Subcutaneous abdominal adipose tissue (tissue), 5 donors: ENCODE measurements around the gene GBE1.

Experiments
- H3K27ac ChIP-seq: one replicate; pipeline ENCODE4 v1.7.0; 2013; ENCODE audit warnings: low read depth, mild to moderate bottlenecking, inconsistent platforms, low read length, moderate library complexity
- H3K27me3 ChIP-seq, 5 donors: one replicate each; pipeline ENCODE4 v1.7.0; 2013; ENCODE audit warnings: low read length in 5 of 5, inconsistent platforms in 1 of 5; ENCODE audit not compliant: control insufficient read depth in 5 of 5, insufficient read depth in 4 of 5
- H3K36me3 ChIP-seq, 5 donors: one replicate each; pipeline ENCODE4 v1.7.0; 2013; ENCODE audit warnings: low read length in 5 of 5; ENCODE audit not compliant: control insufficient read depth in 5 of 5, insufficient read depth in 5 of 5
- H3K4me1 ChIP-seq, 5 donors: one replicate each; pipeline ENCODE4 v1.7.0; 2013; ENCODE audit warnings: low read length in 5 of 5, mild to moderate bottlenecking in 3 of 5, moderate library complexity in 1 of 5; ENCODE audit not compliant: control insufficient read depth in 5 of 5, insufficient read depth in 5 of 5
- H3K4me3 ChIP-seq, 5 donors: one replicate each; pipeline ENCODE4 v1.7.0; 2013; ENCODE audit warnings: low read length in 5 of 5, low read depth in 1 of 5
- H3K9ac ChIP-seq, 5 donors: one replicate each; pipeline ENCODE4 v1.7.0; 2013; ENCODE audit warnings: low read length in 5 of 5, mild to moderate bottlenecking in 4 of 5, moderate library complexity in 3 of 5
- H3K9me3 ChIP-seq, 5 donors: one replicate each; pipeline ENCODE4 v1.7.0; 2013; ENCODE audit warnings: low read length in 5 of 5; ENCODE audit not compliant: control insufficient read depth in 5 of 5
- donor health status: healthy.
- donor health status: healthy.
- donor health status: healthy.
- donor health status: healthy.
- donor health status: healthy.

The GBE1 gene

DNA sequence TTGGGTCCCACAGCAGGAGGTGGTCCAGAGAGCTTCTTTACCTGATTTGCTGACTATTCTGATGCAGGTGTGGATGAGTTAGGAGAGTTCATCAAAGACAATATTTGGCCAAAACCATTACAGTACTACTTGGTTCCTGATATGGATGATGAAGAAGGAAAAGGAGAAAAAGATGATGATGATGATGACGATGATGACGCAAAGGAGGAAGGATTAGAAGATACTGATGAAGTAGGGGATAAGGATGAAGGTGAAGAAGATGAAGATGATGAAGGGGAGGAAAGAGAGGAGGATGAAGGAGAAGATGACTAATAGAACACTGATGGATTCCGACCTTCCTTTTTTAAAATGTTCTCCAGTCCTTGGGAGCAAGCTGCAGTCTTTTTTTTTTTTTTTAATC is 148.7 kb downstream of the GBE1 start:
- Histone ChIP-seq H3K4me3 (no peak overlapping the region), H3K27ac (no peak overlapping the region), H3K27me3 (no peaks in the 10 kb centered on the region), H3K4me1 (peaks cover 0 to 10% (median 0%) of the 10 kb centered on the region in 5 donors), H3K9ac (no peak overlapping the region), H3K9me3 (no peaks in the 10 kb centered on the region), H3K36me3 (peaks cover 5 to 19% (median 10%) of the 10 kb centered on the region in 5 donors)

GRCh38 chr3:81602781-81603180 is 158.7 kb downstream of the GBE1 start:
- peak overlapping the region; percentile 43 for H3K27ac ChIP-seq
- peaks cover 0 to 15% (median 8%) of the 10 kb centered on the region in 5 donors for H3K4me1 ChIP-seq
- no peak overlapping the region for H3K9ac ChIP-seq
- peaks cover 0 to 2% (median 0%) of the 10 kb centered on the region in 5 donors for H3K36me3 ChIP-seq
- H3K4me3 ChIP-seq = no peak overlapping the region
- no peaks in the 10 kb centered on the region for H3K27me3 ChIP-seq
- no peaks in the 10 kb centered on the region for H3K9me3 ChIP-seq

- H3K36me3 ChIP-seq = peaks cover 0 to 2% (median 0%) of the 10 kb centered on the region in 5 donors
- peak overlapping the region; percentile 43 for H3K27ac ChIP-seq
- H3K4me1 ChIP-seq = peaks cover 0 to 15% (median 8%) of the 10 kb centered on the region in 5 donors
- no peak overlapping the region for H3K9ac ChIP-seq
- no peaks in the 10 kb centered on the region for H3K27me3 ChIP-seq
- H3K9me3 ChIP-seq = no peaks in the 10 kb centered on the region
- no peak overlapping the region for H3K4me3 ChIP-seq
These were observed 159.6 kb downstream of the GBE1 start for GRCh38 chr3:81601707-81602305.

DNA sequence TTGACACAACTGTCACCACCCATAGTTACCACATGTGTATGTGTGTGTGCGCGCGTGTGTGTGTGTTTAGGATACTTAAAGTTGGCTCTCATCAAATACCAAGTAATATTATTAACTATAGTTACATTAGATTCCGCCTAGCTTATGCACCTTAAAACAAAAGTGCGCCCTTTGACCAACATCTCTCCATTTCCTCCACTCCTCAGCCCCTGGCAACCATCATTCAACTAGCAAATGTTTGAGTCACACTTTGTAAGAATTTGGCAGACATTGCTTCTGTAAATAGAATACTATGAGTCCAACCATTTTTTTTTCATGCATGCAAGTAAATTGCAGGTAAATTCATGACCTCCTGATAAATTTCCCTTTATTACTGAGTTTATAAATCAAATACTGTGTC is 169.3 kb downstream of the GBE1 start:
- Histone ChIP-seq H3K4me3 (no peak overlapping the region), H3K9me3 (no peaks in the 10 kb centered on the region), H3K27me3 (no peaks in the 10 kb centered on the region), H3K36me3 (peaks cover 11 to 44% (median 12%) of the 10 kb centered on the region in 5 donors), H3K27ac (no peak overlapping the region), H3K4me1 (no peaks in the 10 kb centered on the region), H3K9ac (no peak overlapping the region)

GRCh38 chr3:81585937-81586336 is 175.5 kb downstream of the GBE1 start:
- Histone ChIP-seq H3K27me3 (no peaks in the 10 kb centered on the region), H3K4me3 (no peak overlapping the region), H3K9me3 (no peaks in the 10 kb centered on the region), H3K9ac (no peak overlapping the region), H3K36me3 (peaks cover 11 to 44% (median 13%) of the 10 kb centered on the region in 5 donors), H3K27ac (no peak overlapping the region), H3K4me1 (no peaks in the 10 kb centered on the region)

DNA sequence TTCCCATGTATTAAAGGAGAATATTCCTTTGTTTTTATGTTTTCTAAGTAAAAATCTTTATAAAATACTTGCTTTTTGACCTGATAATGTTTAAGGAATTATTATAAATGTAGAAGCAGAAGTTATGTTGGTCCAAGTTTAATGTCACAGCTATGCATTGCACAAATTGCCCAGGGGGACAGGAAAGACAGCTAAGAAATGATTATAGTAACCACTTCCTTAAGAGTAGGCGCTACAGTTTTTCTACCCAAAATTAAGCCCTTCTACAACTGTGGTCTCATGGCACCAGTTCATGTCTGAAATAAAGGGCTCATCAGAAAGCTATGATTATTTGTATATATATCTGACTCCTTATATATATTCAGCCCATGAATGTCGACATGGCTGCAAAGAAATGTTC is 176.4 kb downstream of the GBE1 start:
- Histone ChIP-seq H3K4me3 (no peak overlapping the region), H3K27me3 (no peaks in the 10 kb centered on the region), H3K9ac (no peak overlapping the region), H3K4me1 (peaks cover 0 to 4% (median 0%) of the 10 kb centered on the region in 5 donors), H3K27ac (no peak overlapping the region), H3K9me3 (no peaks in the 10 kb centered on the region), H3K36me3 (peaks cover 8 to 36% (median 14%) of the 10 kb centered on the region in 5 donors)

DNA sequence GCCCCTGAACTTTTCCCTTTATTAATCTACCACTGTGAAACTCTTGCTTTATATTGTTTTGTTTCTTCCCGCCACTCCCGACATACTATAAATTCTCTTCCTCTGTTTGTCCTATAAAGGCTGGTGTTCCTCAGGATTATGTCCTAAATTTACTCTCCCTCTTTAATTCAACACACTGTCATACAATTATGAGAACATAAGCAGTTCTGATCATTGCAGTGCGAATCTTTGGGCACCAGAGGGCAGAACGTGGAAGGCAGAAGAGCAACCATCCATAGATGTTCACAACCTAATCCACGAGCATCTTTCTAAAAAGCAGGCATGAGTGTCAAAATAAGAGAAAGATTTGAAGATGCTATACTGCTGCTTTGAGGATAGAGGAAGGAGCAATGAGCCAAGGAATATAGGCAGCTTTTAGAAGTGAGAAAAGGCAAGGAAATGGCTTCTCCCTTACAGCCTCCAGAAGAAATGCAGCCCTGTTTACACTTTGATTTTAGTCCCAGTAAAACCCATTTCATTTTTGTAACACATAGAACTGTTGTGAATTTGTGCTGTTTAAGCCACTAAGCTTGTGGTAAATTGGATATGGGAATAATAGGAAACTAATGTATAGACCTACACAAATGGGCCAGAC is 179.4 kb downstream of the GBE1 start:
- Histone ChIP-seq H3K27me3 (no peaks in the 10 kb centered on the region), H3K9me3 (no peaks in the 10 kb centered on the region), H3K36me3 (peaks cover 11 to 29% (median 27%) of the 10 kb centered on the region in 5 donors), H3K27ac (no peak overlapping the region), H3K4me3 (no peak overlapping the region), H3K9ac (no peak overlapping the region), H3K4me1 (peaks cover 0 to 4% (median 0%) of the 10 kb centered on the region in 5 donors)

DNA sequence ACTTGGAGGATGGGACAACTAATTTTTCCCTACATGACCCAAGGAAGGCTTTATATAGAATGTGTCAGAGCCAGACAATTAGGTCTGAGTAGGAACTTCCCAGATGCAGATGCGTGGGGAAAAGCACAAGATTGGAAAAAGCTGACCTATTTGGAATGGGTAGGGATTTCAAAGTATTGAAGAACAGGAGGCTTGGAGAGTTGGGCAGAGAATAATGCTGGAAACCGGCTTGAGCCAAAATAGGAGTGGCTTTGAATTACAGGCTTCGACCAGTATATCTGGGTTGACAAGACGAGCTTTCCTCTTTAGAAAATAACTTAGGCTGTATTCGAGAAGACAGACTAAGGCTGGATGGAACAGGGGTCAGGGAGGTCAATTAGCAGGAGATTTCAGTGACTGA is 181.1 kb downstream of the GBE1 start:
- Histone ChIP-seq H3K27me3 (no peaks in the 10 kb centered on the region), H3K36me3 (peaks cover 11 to 29% (median 17%) of the 10 kb centered on the region in 5 donors), H3K9me3 (no peaks in the 10 kb centered on the region), H3K9ac (no peak overlapping the region), H3K4me3 (no peak overlapping the region), H3K4me1 (peaks cover 0 to 4% (median 0%) of the 10 kb centered on the region in 5 donors), H3K27ac (no peak overlapping the region)

GRCh38 chr3:81579744-81580143 is 181.7 kb downstream of the GBE1 start:
- no peaks in the 10 kb centered on the region for H3K9me3 ChIP-seq
- peaks cover 0 to 4% (median 0%) of the 10 kb centered on the region in 5 donors for H3K4me1 ChIP-seq
- H3K4me3 ChIP-seq = no peak overlapping the region
- H3K27me3 ChIP-seq = no peaks in the 10 kb centered on the region
- peaks cover 9 to 29% (median 18%) of the 10 kb centered on the region in 5 donors for H3K36me3 ChIP-seq
- no peak overlapping the region for H3K9ac ChIP-seq
- H3K27ac ChIP-seq = no peak overlapping the region

DNA sequence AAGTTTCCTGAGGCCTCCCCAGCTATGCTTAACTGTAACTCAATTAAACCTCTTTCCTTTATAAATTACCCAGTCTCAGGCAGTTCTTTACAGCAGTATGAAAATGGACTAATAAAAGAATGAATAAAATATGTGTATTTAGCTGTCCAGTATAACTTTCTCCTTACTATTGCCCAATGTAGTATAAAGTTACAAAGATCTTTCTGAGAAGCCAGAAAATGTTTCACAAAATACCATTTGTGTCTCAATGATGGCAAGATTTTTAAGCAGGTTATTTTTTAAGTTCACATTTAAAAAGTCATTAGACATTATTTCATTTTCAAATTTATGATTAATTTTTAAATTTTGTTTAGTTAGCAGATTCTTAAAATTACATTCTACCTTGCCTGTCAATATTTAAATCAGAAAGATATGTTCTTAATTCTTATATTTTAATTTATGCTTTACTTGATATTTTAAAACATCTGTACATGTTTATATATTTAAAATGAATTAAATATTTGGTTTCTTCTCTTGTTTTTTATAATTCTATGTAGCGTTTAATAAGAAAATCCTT is 189.2 kb downstream of the GBE1 start:
- no peak overlapping the region for H3K27ac ChIP-seq
- H3K9ac ChIP-seq = no peak overlapping the region
- peaks cover 0 to 16% (median 13%) of the 10 kb centered on the region in 5 donors for H3K36me3 ChIP-seq
- H3K4me3 ChIP-seq = no peak overlapping the region
- no peaks in the 10 kb centered on the region for H3K27me3 ChIP-seq
- peaks cover 0 to 5% (median 3%) of the 10 kb centered on the region in 5 donors for H3K4me1 ChIP-seq
- H3K9me3 ChIP-seq = no peaks in the 10 kb centered on the region
